K562 (cell line): ENCODE measurements around the gene UBE3D. TPM values are rescaled to one million over a fixed set of nuclear protein-coding genes. Genes with fewer than 3 reads are reported as not detected.

Source experiments
- CBX5 ChIP-seq: IDR thresholded peaks from 2 replicates; pipeline ENCODE4 v1.6.1; 2014; ENCODE audit warnings: low read depth, borderline replicate concordance
- CCNT2 ChIP-seq: IDR thresholded peaks from 2 replicates; pipeline ENCODE4 v1.6.1; 2011; ENCODE audit warnings: borderline replicate concordance, low read depth, mild to moderate bottlenecking, moderate library complexity, mixed read lengths, low read length; ENCODE audit not compliant: insufficient read length; ENCODE audit errors: extremely low read depth
- DEAF1 ChIP-seq: fragments of 450-650 bp; formaldehyde crosslinking; IDR thresholded peaks from 2 replicates; pipeline ENCODE4 v1.4.0; 2020; ENCODE audit warnings: mild to moderate bottlenecking, moderate library complexity
- E2F1 ChIP-seq: sonication (generic); formaldehyde crosslinking; IDR thresholded peaks from 2 replicates; pipeline ENCODE4 v1.8.1; 2023; ENCODE audit warnings: mild to moderate bottlenecking, missing genetic modification reagents, moderate library complexity
- FOSL1 ChIP-seq: fragments of 200-800 bp; sonication (Bioruptor generic); conservative IDR thresholded peaks from 2 replicates; pipeline ENCODE4 v1.6.1; 2016; ENCODE audit warnings: missing genetic modification characterization, missing compliant biosample characterization
- FOXK1 ChIP-seq: sonication (generic); formaldehyde crosslinking; IDR thresholded peaks from 2 replicates; pipeline ENCODE4 v1.8.0; 2022; ENCODE audit warnings: missing genetic modification reagents, mild to moderate bottlenecking, borderline replicate concordance
- FOXK2 ChIP-seq, 2 experiments: fragments of 450-650 bp; IDR thresholded peaks in 1 of 2; conservative IDR thresholded peaks in 1 of 2; 2 replicates each; pipeline ENCODE4 v1.6.1; 2016; ENCODE audit warnings: low read depth in 2 of 2, mild to moderate bottlenecking in 1 of 2
- GTF2E2 ChIP-seq: fragments of 200-800 bp; sonication (Bioruptor generic); IDR thresholded peaks from 2 replicates; pipeline ENCODE4 v1.6.1; 2016; ENCODE audit warnings: missing genetic modification characterization, missing compliant biosample characterization
- MAZ ChIP-seq, 2 experiments: fragments of 450-650 bp in 1 of 2; sonication (generic) in 1 of 2; formaldehyde crosslinking; IDR thresholded peaks in 1 of 2; conservative IDR thresholded peaks in 1 of 2; 2 replicates each; pipeline versions ENCODE4 v1.4.0 to v1.5.0; 2020; ENCODE audit warnings: mild to moderate bottlenecking in 1 of 2, missing genetic modification reagents in 1 of 2
- MNT ChIP-seq, 2 experiments: fragments of 450-650 bp; conservative IDR thresholded peaks; 2 replicates each; pipeline ENCODE4 v1.6.1; 2017; ENCODE audit warnings: mild to moderate bottlenecking in 2 of 2, moderate library complexity in 2 of 2
- NR2C1 ChIP-seq, 2 experiments: fragments of 450-650 bp; IDR thresholded peaks; 2 replicates each; pipeline ENCODE4 v1.6.1; 2017; ENCODE audit warnings: mild to moderate bottlenecking in 2 of 2, antibody characterized with exemption in 1 of 2, inconsistent platforms in 1 of 2, missing compliant biosample characterization in 1 of 2, missing genetic modification characterization in 1 of 2
- NR2C2 ChIP-seq, 2 experiments: fragments of 200-800 bp in 1 of 2; sonication (Bioruptor generic) in 1 of 2; sonication (generic) in 1 of 2; formaldehyde crosslinking in 1 of 2; IDR thresholded peaks; 2 replicates each; pipeline versions ENCODE4 v1.6.1 to v1.8.0; 2016 to 2022; ENCODE audit warnings: mild to moderate bottlenecking in 1 of 2, missing compliant biosample characterization in 1 of 2, missing genetic modification characterization in 1 of 2, missing genetic modification reagents in 1 of 2
- TAF1 ChIP-seq: IDR thresholded peaks from 2 replicates; pipeline ENCODE4 v1.6.1; 2011; ENCODE audit warnings: mild to moderate bottlenecking, low read length, moderate library complexity; ENCODE audit not compliant: insufficient read depth, control insufficient read depth, severe bottlenecking; ENCODE audit errors: extremely low read depth
- UBTF ChIP-seq, 2 experiments: IDR thresholded peaks; 2 replicates each; pipeline ENCODE4 v1.6.1; 2012; ENCODE audit warnings: improper control_type of control experiment in 2 of 2, low read depth in 2 of 2, low read length in 2 of 2, borderline replicate concordance in 1 of 2
- XRCC5 ChIP-seq: fragments of 200-400 bp; formaldehyde crosslinking; IDR thresholded peaks from 2 replicates; pipeline ENCODE4 v1.6.1; 2017; ENCODE audit warnings: low read depth, mild to moderate bottlenecking, low read length
- ZFX ChIP-seq: sonication (generic); formaldehyde crosslinking; IDR thresholded peaks from 2 replicates; pipeline ENCODE4 v1.8.0; 2022; ENCODE audit warnings: mild to moderate bottlenecking, missing genetic modification reagents, moderate library complexity
- ZNF124 ChIP-seq: sonication (generic); formaldehyde crosslinking; IDR thresholded peaks from 2 replicates; pipeline ENCODE4 v1.8.1; 2022; ENCODE audit warnings: missing genetic modification reagents
- ZNF445 ChIP-seq: fragments of 250-450 bp; sonication (Bioruptor Pico); IDR thresholded peaks from 2 replicates; pipeline ENCODE4 v1.4.0; 2020; ENCODE audit warnings: low read depth, mild to moderate bottlenecking, moderate library complexity
- polyA plus RNA-seq, 8 experiments: library from polyadenylated mRNA; depleted of rRNA in 4 of 8; stranded (reverse) in 5 of 8; unstranded in 3 of 8; fragments of >200 nt; fragmentation: Nextera tagmentation in 2 of 8; fragmentation: Illumina TruSeq in 1 of 8; extraction: Ambion mirVana in 2 of 8; extraction: Trizol in 1 of 8; gene quantifications; 2 replicates each; pipeline versions ENCODE4 v1.2.1 to v1.2.3, GENCODE V29; 2011 to 2014; ENCODE audit warnings: inconsistent platforms in 1 of 8, missing spikeins in 1 of 8
- total RNA-seq, 7 experiments: library from RNA; depleted of rRNA in 6 of 7; stranded (reverse); fragments of >200 nt in 6 of 7; fragmentation: Illumina TruSeq in 2 of 7; extraction: Trizol in 2 of 7; gene quantifications; 2 replicates each; pipeline versions ENCODE4 v1.2.1 to v1.2.3, GENCODE V29; 2011 to 2021; ENCODE audit warnings: low replicate concordance in 1 of 7

UBE3D gene
- total and polyA plus RNA-seq, 9 of the 15 experiments (the other 6 are each of a cell fraction or from before 2014, with no cell fraction given) = 9.4 to 17.6 (median 11.9) TPM

GRCh38 chr6:83065511-83066192 is at the start of gene UBE3D (continued):
- TF ChIP-seq NR2C2 (CRISPR knock-in tag; IDR thresholded peaks at IDR 0.05) (peak; percentile 47; the same call in 1 of the 2 replicates), NR2C2 (tag; IDR thresholded peaks at IDR 0.05) (peak; percentile 86), ZNF445 (CRISPR knock-in tag) (no peak), MAZ (CRISPR knock-in tag; conservative IDR thresholded peaks at IDR 0.05 in 1 of 2, IDR thresholded peaks at IDR 0.05 in 1 of 2) (peak; percentile 64 to 83), ZNF124 (CRISPR knock-in tag) (no peak), ZFX (peak; percentile 51; the same call in 1 of the 2 replicates), GTF2E2 (tag) (no peak), CBX5 (no peak), TAF1 (peak; percentile 50), DEAF1 (CRISPR knock-in tag) (no peak), FOSL1 (tag) (no peak), MNT (conservative IDR thresholded peaks at IDR 0.05) (peak; percentile 95 to 96), NR2C1 (IDR thresholded peaks at IDR 0.05) (no peak), NR2C1 (tag; IDR thresholded peaks at IDR 0.05) (peak; percentile 72; the same call in 1 of the 2 replicates), E2F1 (CRISPR knock-in tag) (0 out of 2 replicates have a peak, but pooled peaks have one; percentile 71), XRCC5 (peak; percentile 85; the same call in 1 of the 2 replicates), FOXK2 (conservative IDR thresholded peaks at IDR 0.05 in 1 of 2, IDR thresholded peaks at IDR 0.05 in 1 of 2; ENCODE audit: low read depth in 2 of 2) (peak; percentile 60 to 63; a peak in 2 of 4 replicates), CCNT2 (peak; percentile 76), FOXK1 (no peak), UBTF (IDR thresholded peaks at IDR 0.05; ENCODE audit: borderline replicate concordance in 1 of 2, low read depth in 2 of 2, low read length in 2 of 2) (0 out of 4 replicates have a peak, but pooled peaks of 1 of the 2 experiments have one; percentile 62)
